ENCODE measurements around the gene ADRA2C.
A peak's percentile ranks its signal among the peaks of the same experiment; 100 is the strongest.

ADRA2C gene

GRCh38 chr4:3766036-3766784 lies at the start of gene ADRA2C:
Gene ADRA2C (plus strand): TSS chr4:3766385. CDS start chr4:3766607, 222 bp downstream.
- no peak for DNase-seq

- DNase-seq: no peak
Measured at GRCh38 chr4:3716631-3717235, 49.5 kb upstream of the ADRA2C start.

- no peak for DNase-seq
Measured at GRCh38 chr4:3717241-3717640, 48.9 kb upstream of the ADRA2C start.

- DNase-seq: no peak
Measured at GRCh38 chr4:3718462-3718861, 47.7 kb upstream of the ADRA2C start.

GRCh38 chr4:3719191-3719590 lies 47.0 kb upstream of the ADRA2C start:
- no peak for DNase-seq

GRCh38 chr4:3719836-3720235 lies 46.3 kb upstream of the ADRA2C start:
- DNase-seq: no peak

- no peak for DNase-seq
Measured at GRCh38 chr4:3720466-3720865, 45.7 kb upstream of the ADRA2C start.

GRCh38 chr4:3721186-3721585 lies 45.0 kb upstream of the ADRA2C start:
- DNase-seq: no peak

- no peak for DNase-seq
Measured at GRCh38 chr4:3721627-3722026, 44.6 kb upstream of the ADRA2C start.

GRCh38 chr4:3722446-3723231 lies 43.5 kb upstream of the ADRA2C start:
- no peak for DNase-seq

- DNase-seq: no peak
Measured at GRCh38 chr4:3723232-3723642, 42.9 kb upstream of the ADRA2C start.

- no peak for DNase-seq
Measured at GRCh38 chr4:3724319-3725231, 41.6 kb upstream of the ADRA2C start.

GRCh38 chr4:3725936-3726870 lies 40.0 kb upstream of the ADRA2C start:
- DNase-seq: peak; percentile 9

GRCh38 chr4:3727847-3728469 lies 38.2 kb upstream of the ADRA2C start:
- no peak for DNase-seq

GRCh38 chr4:3729188-3729881 lies 36.9 kb upstream of the ADRA2C start:
- no peak for DNase-seq

GRCh38 chr4:3729882-3730226 lies 36.3 kb upstream of the ADRA2C start:
- DNase-seq: no peak

GRCh38 chr4:3730422-3731190 lies 35.6 kb upstream of the ADRA2C start:
- DNase-seq: no peak

- no peak for DNase-seq
Measured at GRCh38 chr4:3732076-3733028, 33.8 kb upstream of the ADRA2C start.

GRCh38 chr4:3733195-3733594 lies 33.0 kb upstream of the ADRA2C start:
- DNase-seq: no peak

Measured in RPMI8226 (cell line).